Liver (tissue), 9 donors: ENCODE measurements around the gene GATD1. TPM values are rescaled to one million over a fixed set of nuclear protein-coding genes. Genes with fewer than 3 reads are reported as not detected.
A peak's percentile ranks its signal among the peaks of the same experiment; 100 is the strongest.

Experiments used
- DNase-seq: peaks from one replicate; pipeline ENCODE4 v3.0.0-alpha.2; 2017; ENCODE audit warnings: low spot score
- H3K27ac ChIP-seq, 2 donors: one replicate each; pipeline ENCODE4 v1.7.0; 2013; ENCODE audit warnings: inconsistent platforms in 2 of 2, low read length in 2 of 2, control low read depth in 1 of 2, low read depth in 1 of 2, mild to moderate bottlenecking in 1 of 2
- H3K27me3 ChIP-seq, 4 donors: one replicate each; pipeline versions ENCODE4 v1.6.1 to v1.7.0; 2013; ENCODE audit warnings: low read length in 3 of 4, inconsistent platforms in 1 of 4, mild to moderate bottlenecking in 1 of 4, moderate library complexity in 1 of 4; ENCODE audit not compliant: control insufficient read depth in 4 of 4, insufficient read depth in 4 of 4
- H3K36me3 ChIP-seq, 4 donors: one replicate each; pipeline versions ENCODE4 v1.6.1 to v1.7.0; 2013; ENCODE audit warnings: low read length in 3 of 4, mild to moderate bottlenecking in 3 of 4, low read depth in 1 of 4, moderate library complexity in 1 of 4; ENCODE audit not compliant: control insufficient read depth in 4 of 4, insufficient read depth in 3 of 4
- H3K4me1 ChIP-seq, 4 donors: one replicate each; pipeline versions ENCODE4 v1.6.1 to v1.7.0; 2013; ENCODE audit warnings: low read length in 3 of 4, mild to moderate bottlenecking in 3 of 4, moderate library complexity in 1 of 4; ENCODE audit not compliant: control insufficient read depth in 4 of 4, insufficient read depth in 4 of 4
- H3K4me3 ChIP-seq, 3 donors: one replicate each; pipeline versions ENCODE4 v1.6.1 to v1.7.0; 2013; ENCODE audit warnings: low read length in 3 of 3, control low read depth in 1 of 3, low read depth in 1 of 3, mild to moderate bottlenecking in 1 of 3
- H3K9ac ChIP-seq, 2 donors: one replicate each; pipeline ENCODE4 v1.7.0; 2013; ENCODE audit warnings: low read length in 2 of 2, mild to moderate bottlenecking in 2 of 2, moderate library complexity in 2 of 2, control low read depth in 1 of 2, low read depth in 1 of 2
- H3K9me3 ChIP-seq, 4 donors: one replicate each; pipeline versions ENCODE4 v1.6.1 to v1.7.0; 2013; ENCODE audit warnings: low read length in 3 of 4; ENCODE audit not compliant: control insufficient read depth in 4 of 4
- ATF3 ChIP-seq: IDR thresholded peaks from 2 replicates; pipeline ENCODE4 v1.6.1; 2016; ENCODE audit warnings: antibody characterized with exemption
- CTCF ChIP-seq: fragments of 150-350 bp; IDR thresholded peaks from 2 replicates; pipeline ENCODE4 v1.5.1; 2017; ENCODE audit warnings: improper control_type of control experiment, low read depth, low read length; ENCODE audit not compliant: missing input control
- EGR1 ChIP-seq, 2 donors: IDR thresholded peaks; 2 replicates each; pipeline ENCODE4 v1.6.1; 2016 to 2018; ENCODE audit warnings: antibody characterized with exemption in 2 of 2, low read depth in 2 of 2
- FOXA1 ChIP-seq: IDR thresholded peaks from 2 replicates; pipeline ENCODE4 v1.6.1; 2016; ENCODE audit warnings: antibody characterized with exemption
- FOXA2 ChIP-seq: IDR thresholded peaks from 2 replicates; pipeline ENCODE4 v1.6.1; 2016; ENCODE audit warnings: antibody characterized with exemption
- GABPA ChIP-seq, 2 donors: IDR thresholded peaks in 1 of 2; conservative IDR thresholded peaks in 1 of 2; 2 replicates each; pipeline ENCODE4 v1.6.1; 2016; ENCODE audit warnings: antibody characterized with exemption in 2 of 2, mild to moderate bottlenecking in 1 of 2, moderate library complexity in 1 of 2
- HNF4A ChIP-seq, 2 donors: conservative IDR thresholded peaks; 2 replicates each; pipeline ENCODE4 v1.6.1; 2016; ENCODE audit warnings: antibody characterized with exemption in 2 of 2, mild to moderate bottlenecking in 2 of 2
- HNF4G ChIP-seq: IDR thresholded peaks from 2 replicates; pipeline ENCODE4 v1.6.1; 2016; ENCODE audit warnings: antibody characterized with exemption
- JUND ChIP-seq, 2 donors: IDR thresholded peaks; 2 replicates each; pipeline ENCODE4 v1.6.1; 2016; ENCODE audit warnings: antibody characterized with exemption in 2 of 2
- MAX ChIP-seq: IDR thresholded peaks from 2 replicates; pipeline ENCODE4 v1.6.1; 2016; ENCODE audit warnings: antibody characterized with exemption
- NR2F2 ChIP-seq: IDR thresholded peaks from 2 replicates; pipeline ENCODE4 v1.6.1; 2016; ENCODE audit warnings: antibody characterized with exemption
- RAD21 ChIP-seq, 2 donors: IDR thresholded peaks; 2 replicates each; pipeline ENCODE4 v1.6.1; 2016; ENCODE audit warnings: antibody characterized with exemption in 2 of 2, mild to moderate bottlenecking in 2 of 2
- REST ChIP-seq: IDR thresholded peaks from 2 replicates; pipeline ENCODE4 v1.6.1; 2016; ENCODE audit warnings: antibody characterized with exemption, mild to moderate bottlenecking
- RXRA ChIP-seq, 2 donors: IDR thresholded peaks; 2 replicates each; pipeline ENCODE4 v1.6.1; 2017 to 2018; ENCODE audit warnings: antibody characterized with exemption in 2 of 2, mild to moderate bottlenecking in 1 of 2
- SP1 ChIP-seq: IDR thresholded peaks from 2 replicates; pipeline ENCODE4 v1.6.1; 2018; ENCODE audit warnings: antibody characterized with exemption, mild to moderate bottlenecking
- TAF1 ChIP-seq: conservative IDR thresholded peaks from 2 replicates; pipeline ENCODE4 v1.6.1; 2016; ENCODE audit warnings: antibody characterized with exemption, mild to moderate bottlenecking
- YY1 ChIP-seq: IDR thresholded peaks from 2 replicates; pipeline ENCODE4 v1.6.1; 2016; ENCODE audit warnings: antibody characterized with exemption, mild to moderate bottlenecking
- ZBTB33 ChIP-seq: IDR thresholded peaks from 2 replicates; pipeline ENCODE4 v1.6.1; 2016; ENCODE audit warnings: antibody characterized with exemption
- WGBS: extraction: QIAGEN DNeasy Blood & Tissue Kit; methylation state at CpG from one replicate; pipeline ENCODE4 v1.1.7; 2013; 5-methylcytosine and 5-hydroxymethylcytosine counted together
- polyA plus RNA-seq, 2 donors: library from polyadenylated mRNA; stranded (reverse) in 1 of 2; unstranded in 1 of 2; fragments of 200-250 nt in 1 of 2; fragments of >200 nt in 1 of 2; fragmentation: Nextera tagmentation in 1 of 2; extraction: Ambion mirVana in 1 of 2; gene quantifications; one replicate each; pipeline versions ENCODE4 v1.2.1 to v1.2.3, GENCODE V29; 2013 to 2015
- total RNA-seq, 2 donors: library from RNA; depleted of rRNA; stranded (reverse); fragments of >200 nt; gene quantifications; one replicate each; pipeline ENCODE4 v1.2.3, GENCODE V29; 2014
- donor health status: healthy.
- donor health status: healthy.
- donor health status: healthy.
- donor health status: healthy.
- donor health status: healthy.

The GATD1 gene
- total and polyA plus RNA-seq, 4 donors, result 22.7 to 37.2 (median 24.6) TPM

- peaks cover 0 to 12% (median 7%) of the 10 kb centered on the region in 4 donors for H3K36me3 ChIP-seq
- DNase-seq, result no peak
- no peaks in the 10 kb centered on the region for H3K27me3 ChIP-seq
- peak overlapping the region in 1 of 2 donors; percentile 32 for H3K9ac ChIP-seq
- peak overlapping the region; percentile 70 to 77 for H3K27ac ChIP-seq
- WGBS, result 3% methylated on average over 65 of the region's 65 CpGs
- H3K4me3 ChIP-seq, result peak overlapping the region; percentile 72 to 95 (median 75)
- TF ChIP-seq REST (no peak), CTCF (no peak), RXRA (IDR thresholded peaks at IDR 0.05) (no peak), HNF4A (conservative IDR thresholded peaks at IDR 0.05) (no peak), ATF3 (no peak), SP1 (no peak), GABPA (IDR thresholded peaks at IDR 0.05 in 1 of 2, conservative IDR thresholded peaks at IDR 0.05 in 1 of 2) (no peak), YY1 (no peak), JUND (IDR thresholded peaks at IDR 0.05) (no peak), HNF4G (no peak), FOXA1 (no peak), FOXA2 (no peak), NR2F2 (no peak)
- no peaks in the 10 kb centered on the region for H3K9me3 ChIP-seq
- H3K4me1 ChIP-seq, result peaks cover 13 to 37% (median 21%) of the 10 kb centered on the region in 4 donors
Observed at GRCh38 chr11:776561-777287, 563 bp downstream of the GATD1 start.

GRCh38 chr11:776263-776560 lies 1.1 kb downstream of the GATD1 start:
- Histone ChIP-seq H3K4me3 (peak overlapping the region in 2 of 3 donors; percentile 75 to 95), H3K4me1 (peaks cover 13 to 37% (median 21%) of the 10 kb centered on the region in 4 donors), H3K27me3 (no peaks in the 10 kb centered on the region), H3K9ac (peak overlapping the region in 1 of 2 donors; percentile 32), H3K27ac (no peak overlapping the region), H3K9me3 (no peaks in the 10 kb centered on the region), H3K36me3 (peaks cover 0 to 16% (median 7%) of the 10 kb centered on the region in 4 donors)
- DNase-seq, result no peak
- 58% methylated on average over 11 of the region's 11 CpGs for WGBS
- TF ChIP-seq ZBTB33 (no peak), FOXA2 (no peak), NR2F2 (no peak), GABPA (IDR thresholded peaks at IDR 0.05 in 1 of 2, conservative IDR thresholded peaks at IDR 0.05 in 1 of 2) (no peak), ATF3 (no peak), CTCF (no peak), YY1 (no peak), HNF4A (conservative IDR thresholded peaks at IDR 0.05) (no peak), RAD21 (IDR thresholded peaks at IDR 0.05) (no peak), HNF4G (no peak), SP1 (no peak), JUND (IDR thresholded peaks at IDR 0.05) (no peak), MAX (no peak), RXRA (IDR thresholded peaks at IDR 0.05) (no peak), TAF1 (no peak), EGR1 (IDR thresholded peaks at IDR 0.05; ENCODE audit: low read depth in 2 of 2) (no peak), FOXA1 (no peak)
